GM21526 (cell line): ENCODE measurements around the gene C18orf32.
"Not testable (repeated sequence)": the region's sequence is repeated elsewhere in the genome, so short reads cannot be mapped to it uniquely, and the experiment has no call there.

ENCODE experiments used
- ATAC-seq: cut with Tn5 transposase; IDR thresholded peaks from one replicate; pipeline ENCODE4 v1.9.1; 2021; ENCODE audit warnings: moderate library complexity; ENCODE audit not compliant: unreplicated experiment, low FRiP score

The C18orf32 gene

GRCh38 chr18:49472459-49472858, 14.6 kb downstream of the C18orf32 start:
- ATAC-seq: no peak

GRCh38 chr18:49471532-49471931, 15.5 kb downstream of the C18orf32 start:
- ATAC-seq: no peak

- ATAC-seq: no peak
Measured at GRCh38 chr18:49467599-49467998, 19.4 kb downstream of the C18orf32 start.

- no peak for ATAC-seq
Measured at GRCh38 chr18:49467019-49467563, 19.9 kb downstream of the C18orf32 start.

GRCh38 chr18:49464718-49465598, 22.1 kb downstream of the C18orf32 start:
- ATAC-seq: no peak

- no peak for ATAC-seq
Measured at GRCh38 chr18:49461602-49461977, 25.4 kb downstream of the C18orf32 start.

- no peak for ATAC-seq
Measured at GRCh38 chr18:49460976-49461601, 25.9 kb downstream of the C18orf32 start.

- ATAC-seq: peak; percentile 21
Measured at GRCh38 chr18:49459404-49460171, 27.4 kb downstream of the C18orf32 start.

GRCh38 chr18:49457616-49458015, 29.4 kb downstream of the C18orf32 start:
- no peak for ATAC-seq

GRCh38 chr18:49456794-49457193, 30.2 kb downstream of the C18orf32 start:
- ATAC-seq: no peak

GRCh38 chr18:49452534-49452933, 34.5 kb downstream of the C18orf32 start:
- not testable (repeated sequence) for ATAC-seq

- ATAC-seq: no peak
Measured at GRCh38 chr18:49447810-49448745, 39.0 kb downstream of the C18orf32 start.

- ATAC-seq: no peak
Measured at GRCh38 chr18:49446481-49446880, 40.6 kb downstream of the C18orf32 start.

- ATAC-seq: no peak
Measured at GRCh38 chr18:49444581-49444980, 42.5 kb downstream of the C18orf32 start.

GRCh38 chr18:49443837-49444236, 43.2 kb downstream of the C18orf32 start:
- no peak for ATAC-seq

GRCh38 chr18:49441338-49441938, 45.6 kb downstream of the C18orf32 start:
- no peak for ATAC-seq

GRCh38 chr18:49435170-49435569, 51.9 kb downstream of the C18orf32 start:
- ATAC-seq: no peak

GRCh38 chr18:49432602-49433001, 54.4 kb downstream of the C18orf32 start:
- ATAC-seq: no peak

GRCh38 chr18:49431165-49431962, 55.7 kb downstream of the C18orf32 start:
- ATAC-seq: no peak
